ENCODE measurements around the gene AGMAT. TPM values are rescaled to one million over a fixed set of nuclear protein-coding genes. Genes with fewer than 3 reads are reported as not detected.
"Not testable (repeated sequence)": the region's sequence is repeated elsewhere in the genome, so short reads cannot be mapped to it uniquely, and the experiment has no call there.

The AGMAT gene
- total RNA-seq, 6 experiments from 2014 or later: 49.4 to 79.9 (median 66.1) TPM

DNA sequence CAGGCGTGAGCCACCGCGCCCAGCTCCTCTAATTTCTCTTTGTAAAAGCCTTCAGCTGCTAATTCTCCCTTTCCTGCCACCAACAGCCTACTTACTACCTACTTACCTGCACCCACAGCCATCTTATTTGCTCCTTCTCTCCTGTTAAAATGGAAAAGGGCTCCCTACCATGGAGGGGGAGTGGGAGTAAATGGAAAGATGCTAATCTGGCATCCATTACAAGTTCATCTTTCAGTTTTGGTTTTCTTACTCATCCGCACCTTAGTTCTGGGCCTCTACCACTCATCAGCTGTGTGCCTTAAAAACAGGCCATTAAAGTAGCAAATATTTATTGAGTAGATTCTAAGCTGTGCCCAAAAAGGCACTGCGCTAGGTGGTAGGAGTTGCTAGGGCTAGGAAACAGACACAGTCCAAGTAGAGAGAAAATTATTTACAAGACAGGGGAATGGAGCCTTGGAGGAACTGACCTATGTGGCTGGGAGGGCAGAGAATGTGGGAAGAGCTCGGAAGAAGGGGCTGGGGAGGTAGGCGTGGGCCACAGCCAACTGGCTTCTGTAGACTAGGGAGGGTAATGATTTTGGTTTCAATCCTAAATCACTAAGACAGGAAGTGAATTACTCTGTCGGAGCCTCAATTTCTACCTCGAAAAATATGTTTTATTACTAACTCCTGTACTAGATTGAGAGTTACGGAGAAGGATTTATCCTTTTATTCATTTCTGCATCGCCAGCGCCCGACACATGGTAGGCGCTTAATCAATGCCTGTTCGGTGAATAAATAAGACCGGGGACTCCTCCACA, 31.7 kb upstream of the AGMAT start:
- no peak for TF ChIP-seq POLR2A (IDR thresholded peaks at IDR 0.05)
- Histone ChIP-seq H3K4me1 (peaks cover 0 to 39% (median 12%) of the 10 kb centered on the region in 4 donors), H3K27ac (peak overlapping the region; percentile 18 to 96 (median 72)), H3K9me3 (no peaks in the 10 kb centered on the region), H3K27me3 (no peaks in the 10 kb centered on the region), H3K4me3 (peak overlapping the region; percentile 46 to 100 (median 99)), H3K36me3 (no peaks in the 10 kb centered on the region)
- peak; percentile 2 to 6 (median 4) for ATAC-seq
- WGBS (ENCODE audit: insufficient coverage, low coverage, low lambda C conversion rate, missing lambda C conversion rate): 16% methylated on average over 14 of the region's 16 CpGs
- intact Hi-C loops (cut with DNase I): no loop called here
- DNase-seq: no peak

DNA sequence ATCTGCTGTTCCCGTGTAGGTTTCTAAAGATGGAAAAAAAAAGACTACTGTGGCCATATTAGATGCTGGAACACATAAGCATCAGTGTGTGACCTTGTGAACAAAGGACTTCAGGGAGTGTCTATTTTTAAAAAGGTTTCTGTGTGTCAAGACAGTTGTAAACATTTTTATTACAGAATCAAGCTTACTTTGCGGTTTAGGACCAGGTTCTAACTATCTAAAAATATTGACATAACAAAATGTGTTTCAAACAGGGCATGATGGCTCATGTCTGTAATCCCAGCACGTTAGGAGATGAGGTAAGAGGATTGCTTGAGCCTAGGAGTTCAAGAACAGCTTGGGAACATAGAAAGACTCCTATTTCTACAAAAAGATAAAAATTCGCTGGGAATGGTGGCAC, 25.3 kb upstream of the AGMAT start:
- TF ChIP-seq POLR2A (IDR thresholded peaks at IDR 0.05): no peak
- TF ChIP-seq, protein P1, sequence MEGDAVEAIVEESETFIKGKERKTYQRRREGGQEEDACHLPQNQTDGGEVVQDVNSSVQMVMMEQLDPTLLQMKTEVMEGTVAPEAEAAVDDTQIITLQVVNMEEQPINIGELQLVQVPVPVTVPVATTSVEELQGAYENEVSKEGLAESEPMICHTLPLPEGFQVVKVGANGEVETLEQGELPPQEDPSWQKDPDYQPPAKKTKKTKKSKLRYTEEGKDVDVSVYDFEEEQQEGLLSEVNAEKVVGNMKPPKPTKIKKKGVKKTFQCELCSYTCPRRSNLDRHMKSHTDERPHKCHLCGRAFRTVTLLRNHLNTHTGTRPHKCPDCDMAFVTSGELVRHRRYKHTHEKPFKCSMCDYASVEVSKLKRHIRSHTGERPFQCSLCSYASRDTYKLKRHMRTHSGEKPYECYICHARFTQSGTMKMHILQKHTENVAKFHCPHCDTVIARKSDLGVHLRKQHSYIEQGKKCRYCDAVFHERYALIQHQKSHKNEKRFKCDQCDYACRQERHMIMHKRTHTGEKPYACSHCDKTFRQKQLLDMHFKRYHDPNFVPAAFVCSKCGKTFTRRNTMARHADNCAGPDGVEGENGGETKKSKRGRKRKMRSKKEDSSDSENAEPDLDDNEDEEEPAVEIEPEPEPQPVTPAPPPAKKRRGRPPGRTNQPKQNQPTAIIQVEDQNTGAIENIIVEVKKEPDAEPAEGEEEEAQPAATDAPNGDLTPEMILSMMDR (IDR thresholded peaks at IDR 0.05): no peak
- Histone ChIP-seq H3K36me3 (no peaks in the 10 kb centered on the region), H3K9me3 (no peaks in the 10 kb centered on the region), H3K27ac (no peak overlapping the region), H3K4me3 (no peak overlapping the region), H3K27me3 (no peaks in the 10 kb centered on the region), H3K4me1 (peaks cover 0 to 11% (median 0%) of the 10 kb centered on the region in 4 donors)
- ATAC-seq (no peak), DNase-seq (no peak)
- WGBS (ENCODE audit: insufficient coverage, low coverage, low lambda C conversion rate, missing lambda C conversion rate): 48% methylated on average over 4 of the region's 4 CpGs
- intact Hi-C loops (cut with DNase I): no loop called here

DNA sequence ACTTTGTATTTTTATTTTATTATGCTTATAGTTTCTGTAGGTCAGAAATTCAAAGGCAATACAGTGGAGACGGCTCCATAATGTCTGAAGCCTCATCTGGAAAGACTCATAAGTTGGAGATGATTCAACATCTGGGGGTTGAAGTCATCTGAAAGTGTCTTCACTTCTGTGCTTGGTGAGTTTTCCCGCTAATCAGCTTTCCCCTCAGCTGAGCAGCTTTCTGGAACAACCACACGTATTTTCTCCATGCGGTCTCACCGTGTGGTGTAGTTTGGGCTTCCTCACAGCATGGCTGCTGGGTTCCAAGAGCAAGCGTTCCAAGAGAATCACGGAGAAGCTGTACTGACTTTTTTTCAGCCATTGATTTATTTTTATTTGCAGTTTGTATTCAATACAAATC, 24.8 kb upstream of the AGMAT start:
- 88% methylated on average over 7 of the region's 7 CpGs for WGBS (ENCODE audit: insufficient coverage, low coverage, low lambda C conversion rate, missing lambda C conversion rate)

DNA sequence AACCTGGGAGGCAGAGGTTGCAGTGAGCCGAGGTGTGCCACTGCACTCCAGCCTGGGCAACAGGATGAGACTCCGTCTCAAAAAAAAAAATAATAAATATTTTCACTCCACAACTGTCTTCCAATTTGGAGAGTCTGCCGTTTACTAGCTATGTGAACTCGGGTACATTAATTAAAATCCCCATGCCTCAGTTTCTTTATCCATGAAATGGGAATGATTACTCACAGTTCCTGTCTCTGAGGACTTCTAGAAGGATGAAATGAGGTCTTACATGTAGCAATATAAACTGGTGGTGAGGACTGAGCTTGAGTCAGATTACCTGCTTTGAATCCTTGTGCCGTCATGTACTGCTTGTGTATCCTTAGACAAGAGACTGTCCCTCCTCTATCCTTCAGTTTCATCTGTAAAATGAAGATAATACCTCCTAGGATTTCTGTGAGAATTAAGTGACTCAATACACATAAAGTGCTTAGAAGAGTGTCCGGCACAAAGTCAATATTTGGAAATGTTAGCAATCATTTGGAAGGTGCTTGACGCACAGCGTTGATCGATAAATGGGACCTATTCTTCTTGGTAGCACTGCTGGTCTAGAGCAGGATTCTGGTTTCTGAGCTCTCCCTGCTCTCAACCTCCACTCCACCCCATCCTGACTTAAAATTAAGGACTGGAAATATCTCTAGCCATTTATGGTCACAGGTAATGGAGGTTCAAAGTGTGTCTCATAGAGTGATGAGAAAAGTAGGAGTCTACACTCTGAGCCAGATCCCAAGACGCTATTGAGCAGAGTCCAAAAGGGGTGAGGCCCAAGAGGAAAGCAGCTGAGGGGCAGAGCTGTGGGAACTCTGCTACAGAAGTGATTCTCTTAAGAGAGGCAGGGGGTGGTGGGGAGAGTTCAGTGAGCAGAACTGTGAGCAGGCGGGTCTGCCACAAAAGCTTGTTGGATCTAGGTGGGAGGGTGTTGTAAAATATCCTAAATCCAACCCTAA, 20.8 kb upstream of the AGMAT start:
- DNase-seq (no peak), ATAC-seq (peak; percentile 43 to 61 (median 53))
- H3K4me1 ChIP-seq: peaks cover 0 to 24% (median 0%) of the 10 kb centered on the region in 4 donors
- H3K36me3 ChIP-seq: no peaks in the 10 kb centered on the region
- H3K27me3 ChIP-seq: no peaks in the 10 kb centered on the region
- intact Hi-C loops (cut with DNase I): no loop called here
- 45% methylated on average over 10 of the region's 11 CpGs for WGBS (ENCODE audit: insufficient coverage, low coverage, low lambda C conversion rate, missing lambda C conversion rate)
- no peak overlapping the region for H3K4me3 ChIP-seq
- TF ChIP-seq, protein P1 (IDR thresholded peaks at IDR 0.05): no peak
- TF ChIP-seq POLR2A (IDR thresholded peaks at IDR 0.05): no peak
- peak overlapping the region in 1 of 3 donors; percentile 63 for H3K27ac ChIP-seq
- H3K9me3 ChIP-seq: no peaks in the 10 kb centered on the region

More for the DNA sequence above, 24.8 kb upstream of the AGMAT start:
- no peaks in the 10 kb centered on the region for H3K9me3 ChIP-seq
- ATAC-seq: no peak
- H3K27me3 ChIP-seq: no peaks in the 10 kb centered on the region
- H3K4me1 ChIP-seq: peaks cover 0 to 17% (median 0%) of the 10 kb centered on the region in 4 donors
- H3K4me3 ChIP-seq: no peak overlapping the region
- intact Hi-C loops (cut with DNase I): no loop called here
- TF ChIP-seq POLR2A (IDR thresholded peaks at IDR 0.05): no peak
- TF ChIP-seq, protein P1 (IDR thresholded peaks at IDR 0.05): no peak
- H3K36me3 ChIP-seq: no peaks in the 10 kb centered on the region
- DNase-seq: no peak
- no peak overlapping the region for H3K27ac ChIP-seq

DNA sequence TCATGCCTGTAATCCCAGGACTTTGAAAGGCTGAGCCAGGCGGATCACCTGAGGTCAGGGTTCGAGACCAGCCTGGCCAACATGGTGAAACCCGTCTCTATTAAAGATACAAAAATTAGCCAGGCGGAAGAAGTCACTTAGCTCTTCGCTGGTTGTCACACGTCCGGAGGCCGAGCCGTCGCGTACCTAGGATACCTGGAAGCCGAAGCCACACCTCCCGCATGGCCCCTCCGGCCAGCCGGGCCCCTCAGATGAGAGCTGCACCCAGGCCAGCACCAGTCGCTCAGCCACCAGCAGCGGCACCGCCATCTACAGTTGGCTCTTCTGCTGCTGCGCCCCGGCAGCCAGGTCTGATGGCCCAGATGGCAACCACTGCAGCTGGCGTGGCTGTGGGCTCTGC, 19.5 kb upstream of the AGMAT start:
- H3K36me3 ChIP-seq; H3K9me3 ChIP-seq; H3K27me3 ChIP-seq; intact Hi-C loops (cut with DNase I); ATAC-seq; H3K4me3 ChIP-seq: not testable (repeated sequence)
- WGBS (ENCODE audit: insufficient coverage, low coverage, low lambda C conversion rate, missing lambda C conversion rate): 88% methylated on average over 3 of the region's 21 CpGs
- peak in 2 of 3 donors; percentile 34 to 50 for DNase-seq
- Histone ChIP-seq H3K27ac (peak overlapping the region in 1 of 3 donors; percentile 67), H3K4me1 (peaks cover 0 to 24% (median 0%) of the 10 kb centered on the region in 4 donors)

DNA sequence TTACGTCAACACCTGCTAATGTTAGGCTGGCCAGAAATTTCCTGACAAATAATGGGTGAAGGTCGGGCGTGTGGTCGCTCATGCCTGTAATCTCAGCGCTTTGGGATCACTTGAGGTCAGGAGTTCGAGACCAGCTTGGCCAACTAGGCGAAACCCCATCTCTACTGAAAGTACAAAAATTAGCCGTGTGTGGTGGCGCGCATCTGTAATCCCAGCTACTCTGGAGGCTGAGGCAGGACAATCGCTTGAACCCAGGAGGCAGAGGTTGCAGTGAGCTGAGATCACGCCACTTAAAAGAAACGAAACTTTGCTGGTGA, 19.1 kb upstream of the AGMAT start:
- DNase-seq; H3K9me3 ChIP-seq; ATAC-seq; H3K36me3 ChIP-seq; intact Hi-C loops (cut with DNase I); H3K27me3 ChIP-seq: not testable (repeated sequence)
- Histone ChIP-seq H3K4me3 (peak overlapping the region; percentile 75 to 83 (median 76)), H3K27ac (peak overlapping the region; percentile 29 to 67 (median 39)), H3K4me1 (peaks cover 0 to 24% (median 0%) of the 10 kb centered on the region in 4 donors)
- 43% methylated on average over 10 of the region's 13 CpGs for WGBS (ENCODE audit: insufficient coverage, low coverage, low lambda C conversion rate, missing lambda C conversion rate)
